A549 (cell line): ENCODE results near the gene PIGB. TPM values are rescaled to one million over a fixed set of nuclear protein-coding genes. Genes with fewer than 3 reads are reported as not detected.
"Not testable (repeated sequence)": the region's sequence is repeated elsewhere in the genome, so short reads cannot be mapped to it uniquely, and the experiment has no call there.

Experiments
- ATAC-seq, 2 experiments: fragments of 200-7000 bp in 1 of 2; fragments of >200 bp in 1 of 2; cut with Nextera tagmentation in 1 of 2; cut with Tn5 transposase in 1 of 2; 3 replicates each; pipeline versions ENCODE4 v1.8.0 to v1.9.1; 2018 to 2020; ENCODE audit warnings: mild to moderate bottlenecking in 1 of 2, moderate library complexity in 1 of 2
- CTCF ChIA-PET: fragments of 300-600 bp; sonication (Branson Sonifier 250); formaldehyde crosslinking; extraction: SDS; loops from one replicate; lab custom pipeline; 2021; ENCODE audit warnings: antibody characterized with exemption, inconsistent platforms; lab: Yijun Ruan, JAX
- POLR2A ChIA-PET: fragments of 350-600 bp; formaldehyde crosslinking; extraction: SDS; loops from one replicate; lab custom pipeline; 2021; ENCODE audit warnings: antibody characterized with exemption, inconsistent platforms; lab: Yijun Ruan, JAX
- DNase-seq, 2 experiments: peaks; one replicate each; pipeline versions ENCODE4 v3.0.0 to v3.0.0-alpha.2; 2011 to 2016; ENCODE audit warnings: low read depth in 1 of 2, low spot score in 1 of 2
- FAIRE-seq: peaks from 2 replicates; lab custom pipeline; 2011; peaks lifted over from hg19 to GRCh38; lab: Jason Lieb, UNC
- H3K27ac ChIP-seq, 2 experiments: fragments of >200 bp; sonication (Bioruptor Twin); formaldehyde crosslinking; 3 replicates each; pipeline ENCODE4 v1.5.1; 2016 to 2017
- H3K4me1 ChIP-seq: fragments of >200 bp; sonication (Bioruptor Twin); formaldehyde crosslinking; 3 replicates; pipeline ENCODE4 v1.6.1; 2016
- H3K4me2 ChIP-seq: fragments of >200 bp; sonication (Bioruptor Twin); formaldehyde crosslinking; 3 replicates; pipeline ENCODE4 v1.6.1; 2016
- H3K4me3 ChIP-seq: fragments of >200 bp; sonication (Bioruptor Twin); formaldehyde crosslinking; 3 replicates; pipeline ENCODE4 v1.5.1; 2016
- H3K9me3 ChIP-seq: fragments of >200 bp; sonication (Bioruptor Twin); formaldehyde crosslinking; 3 replicates; pipeline ENCODE4 v1.6.1; 2016
- BCL3 ChIP-seq: fragments of >200 bp; sonication (Bioruptor Twin); formaldehyde crosslinking; IDR thresholded peaks from 3 replicates; pipeline ENCODE4 v1.6.1; 2016
- CHD4 ChIP-seq: fragments of 200-600 bp; sonication (generic); IDR thresholded peaks from 2 replicates; pipeline ENCODE4 v1.6.1; 2016; ENCODE audit warnings: antibody characterized with exemption, mild to moderate bottlenecking, borderline replicate concordance
- E2F6 ChIP-seq: IDR thresholded peaks from 2 replicates; pipeline ENCODE4 v1.6.1; 2012; ENCODE audit warnings: low read depth, borderline replicate concordance
- EHF ChIP-seq: fragments of 250-450 bp; sonication (Bioruptor Pico); IDR thresholded peaks from 2 replicates; pipeline ENCODE4 v1.5.0; 2020; ENCODE audit warnings: mild to moderate bottlenecking
- ESRRA ChIP-seq: fragments of 150-350 bp; IDR thresholded peaks from 2 replicates; pipeline ENCODE4 v1.6.1; 2014; ENCODE audit warnings: mild to moderate bottlenecking, low read length, borderline replicate concordance
- FOXS1 ChIP-seq: fragments of 250-450 bp; sonication (Bioruptor Pico); IDR thresholded peaks from 2 replicates; pipeline ENCODE4 v1.5.0; 2020; ENCODE audit warnings: mild to moderate bottlenecking, moderate library complexity
- HOXB5 ChIP-seq: fragments of 250-450 bp; sonication (Bioruptor Pico); IDR thresholded peaks from 2 replicates; pipeline ENCODE4 v1.5.0; 2020; ENCODE audit warnings: mild to moderate bottlenecking, moderate library complexity
- KDM1A ChIP-seq: fragments of 200-600 bp; sonication (generic); IDR thresholded peaks from 2 replicates; pipeline ENCODE4 v1.6.1; 2016; ENCODE audit warnings: low read depth, mild to moderate bottlenecking
- KDM5A ChIP-seq: fragments of 200-600 bp; sonication (generic); IDR thresholded peaks from 2 replicates; pipeline ENCODE4 v1.6.1; 2016; ENCODE audit warnings: antibody characterized with exemption, mild to moderate bottlenecking
- MAFK ChIP-seq: fragments of 450-650 bp; IDR thresholded peaks from 2 replicates; pipeline ENCODE4 v1.6.1; 2014; ENCODE audit not compliant: partially characterized antibody
- MAZ ChIP-seq: fragments of 150-350 bp; IDR thresholded peaks from 2 replicates; pipeline ENCODE4 v1.6.1; 2014; ENCODE audit warnings: antibody characterized with exemption, low read depth, low read length, borderline replicate concordance
- MYC ChIP-seq: IDR thresholded peaks from 2 replicates; pipeline ENCODE4 v1.6.1; 2012; ENCODE audit warnings: mild to moderate bottlenecking, inconsistent platforms, low read length, improper control_type of control experiment, borderline replicate concordance
- NFE2L2 ChIP-seq: fragments of 150-350 bp; conservative IDR thresholded peaks from 2 replicates; pipeline ENCODE4 v1.6.1; 2014; ENCODE audit warnings: low read length
- NPAS2 ChIP-seq: fragments of 250-450 bp; sonication (Bioruptor Pico); IDR thresholded peaks from 2 replicates; pipeline ENCODE4 v1.8.0; 2022; ENCODE audit warnings: mild to moderate bottlenecking, moderate library complexity, borderline replicate concordance
- RAD21 ChIP-seq, 2 experiments: fragments of >200 bp in 1 of 2; sonication (Bioruptor Twin) in 1 of 2; formaldehyde crosslinking in 1 of 2; IDR thresholded peaks in 1 of 2; conservative IDR thresholded peaks in 1 of 2; 2 replicates in 1 of 2; 3 replicates in 1 of 2; pipeline ENCODE4 v1.6.1; 2012 to 2018; ENCODE audit warnings: inconsistent platforms in 1 of 2
- RCOR1 ChIP-seq: fragments of 150-350 bp; IDR thresholded peaks from 2 replicates; pipeline ENCODE4 v1.6.1; 2014; ENCODE audit warnings: antibody characterized with exemption, low read length, low read depth
- RNF2 ChIP-seq: fragments of 200-600 bp; sonication (generic); IDR thresholded peaks from 2 replicates; pipeline ENCODE4 v1.6.1; 2016; ENCODE audit warnings: low read depth, mild to moderate bottlenecking, antibody characterized with exemption, moderate library complexity, borderline replicate concordance
- SMC3 ChIP-seq: fragments of >200 bp; sonication (Bioruptor Twin); formaldehyde crosslinking; IDR thresholded peaks from 3 replicates; pipeline ENCODE4 v1.6.1; 2018; ENCODE audit warnings: inconsistent platforms
- SREBF2 ChIP-seq: fragments of 450-650 bp; IDR thresholded peaks from 2 replicates; pipeline ENCODE4 v1.6.1; 2014; ENCODE audit warnings: mild to moderate bottlenecking, moderate library complexity
- TFCP2L1 ChIP-seq: fragments of 250-450 bp; sonication (Bioruptor Pico); IDR thresholded peaks from 2 replicates; pipeline ENCODE4 v1.5.0; 2021; ENCODE audit warnings: mild to moderate bottlenecking
- TP53 ChIP-seq: fragments of 250-450 bp; sonication (Bioruptor Pico); IDR thresholded peaks from 2 replicates; pipeline ENCODE4 v1.5.0; 2021; ENCODE audit warnings: mild to moderate bottlenecking, moderate library complexity
- ZFP36 ChIP-seq: fragments of 450-650 bp; IDR thresholded peaks from 2 replicates; pipeline ENCODE4 v1.6.1; 2014; ENCODE audit warnings: borderline replicate concordance; ENCODE audit not compliant: partially characterized antibody
- ZNF302 ChIP-seq: fragments of 250-450 bp; sonication (Bioruptor Pico); IDR thresholded peaks from 2 replicates; pipeline ENCODE4 v1.9.0; 2021; ENCODE audit warnings: inconsistent platforms, mild to moderate bottlenecking, moderate library complexity
- WGBS: methylation state at CpG from one replicate; pipeline ENCODE4 v1.1.6; 2017; ENCODE audit errors: missing lambda C conversion rate; 5-methylcytosine and 5-hydroxymethylcytosine counted together
- polyA plus RNA-seq, 4 experiments: library from polyadenylated mRNA; depleted of rRNA in 3 of 4; stranded (reverse); fragments of >200 nt; fragmentation: RNase III in 1 of 4; extraction: RNeasy Plus Mini Kit Qiagen cat#74134 plus additional on column Dnase treatment in 1 of 4; gene quantifications; 2 replicates in 3 of 4; 3 replicates in 1 of 4; pipeline ENCODE4 v1.2.3, GENCODE V29; 2011 to 2017
- TF ChIP-seq, protein P1 (sequence below): fragments of >200 bp; sonication (Bioruptor Twin); formaldehyde crosslinking; IDR thresholded peaks from 3 replicates; pipeline ENCODE4 v1.5.1; 2016
- TF ChIP-seq, protein P2 (sequence below): IDR thresholded peaks from 2 replicates; pipeline ENCODE4 v1.6.1; 2012
- TF ChIP-seq, protein P3 (sequence below): fragments of >200 bp; sonication (Bioruptor Twin); formaldehyde crosslinking; IDR thresholded peaks from 2 replicates; pipeline ENCODE4 v1.6.1; 2016

Gene PIGB
- polyA plus RNA-seq, 2 of the 4 experiments (the other 2 are of a cell fraction) = 21.5 to 43.3 TPM

- Histone ChIP-seq H3K4me1 (peaks cover 4% of the 10 kb centered on the region; the same call in 1 of the 3 replicates), H3K27ac (peak overlapping the region; percentile 83 to 88)
- FAIRE-seq (no peak), ATAC-seq (peak; percentile 87 to 94)
- WGBS = 24% methylated on average over 17 of the region's 17 CpGs
- POLR2A ChIA-PET = no interaction called here
- TF ChIP-seq, protein P1, sequence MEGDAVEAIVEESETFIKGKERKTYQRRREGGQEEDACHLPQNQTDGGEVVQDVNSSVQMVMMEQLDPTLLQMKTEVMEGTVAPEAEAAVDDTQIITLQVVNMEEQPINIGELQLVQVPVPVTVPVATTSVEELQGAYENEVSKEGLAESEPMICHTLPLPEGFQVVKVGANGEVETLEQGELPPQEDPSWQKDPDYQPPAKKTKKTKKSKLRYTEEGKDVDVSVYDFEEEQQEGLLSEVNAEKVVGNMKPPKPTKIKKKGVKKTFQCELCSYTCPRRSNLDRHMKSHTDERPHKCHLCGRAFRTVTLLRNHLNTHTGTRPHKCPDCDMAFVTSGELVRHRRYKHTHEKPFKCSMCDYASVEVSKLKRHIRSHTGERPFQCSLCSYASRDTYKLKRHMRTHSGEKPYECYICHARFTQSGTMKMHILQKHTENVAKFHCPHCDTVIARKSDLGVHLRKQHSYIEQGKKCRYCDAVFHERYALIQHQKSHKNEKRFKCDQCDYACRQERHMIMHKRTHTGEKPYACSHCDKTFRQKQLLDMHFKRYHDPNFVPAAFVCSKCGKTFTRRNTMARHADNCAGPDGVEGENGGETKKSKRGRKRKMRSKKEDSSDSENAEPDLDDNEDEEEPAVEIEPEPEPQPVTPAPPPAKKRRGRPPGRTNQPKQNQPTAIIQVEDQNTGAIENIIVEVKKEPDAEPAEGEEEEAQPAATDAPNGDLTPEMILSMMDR = peak; percentile 98
- TF ChIP-seq RAD21 (conservative IDR thresholded peaks at IDR 0.05 in 1 of 2, IDR thresholded peaks at IDR 0.05 in 1 of 2) = peak; percentile 92 to 99
- no peak for TF ChIP-seq ZFP36
- TF ChIP-seq TFCP2L1 (CRISPR knock-in tag) = no peak
- no peak for TF ChIP-seq EHF (CRISPR knock-in tag)
- TF ChIP-seq SMC3 = peak; percentile 97
- no peak; the same call in 1 of the 2 replicates for TF ChIP-seq E2F6
- TF ChIP-seq KDM5A = 0 out of 2 replicates have a peak, but pooled peaks have one; percentile 30
- TF ChIP-seq, protein P2, sequence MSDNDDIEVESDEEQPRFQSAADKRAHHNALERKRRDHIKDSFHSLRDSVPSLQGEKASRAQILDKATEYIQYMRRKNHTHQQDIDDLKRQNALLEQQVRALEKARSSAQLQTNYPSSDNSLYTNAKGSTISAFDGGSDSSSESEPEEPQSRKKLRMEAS = peak; percentile 70
- no peak for TF ChIP-seq NPAS2
- no peak for TF ChIP-seq TP53 (CRISPR knock-in tag)
- TF ChIP-seq, all 56 proteins: peak for 5
- DNase-seq = peak; percentile 81 to 86
- peak overlapping the region; percentile 78 for H3K4me2 ChIP-seq
- CTCF ChIA-PET = interaction anchor here (0.5 to 5.4 kb wide), 33 partner anchors 9 to 299 kb away, joined by 3 to 135 read pairs (median 4); partner anchors contain the start of genes PIGB, PIGBOS1 and RSL24D1
- no peaks in the 10 kb centered on the region for H3K9me3 ChIP-seq
- H3K4me3 ChIP-seq = peak overlapping the region; percentile 83
Measured at GRCh38 chr15:55290528-55291057, 28.4 kb upstream of the PIGB start.

- TF ChIP-seq RNF2 = no peak
- no peak for TF ChIP-seq SMC3
- TF ChIP-seq SREBF2 = no peak
- no peak for TF ChIP-seq NFE2L2
- ChIA-PET POLR2A (no interaction called here), CTCF (interaction anchor here (0.8 to 2.6 kb wide), 3 partner anchors 9 to 81 kb away, joined by 3 to 8 read pairs (median 6); no protein-coding TSS in a partner anchor)
- Histone ChIP-seq H3K4me3 (no peak overlapping the region), H3K9me3 (no peaks in the 10 kb centered on the region), H3K4me1 (no peaks in the 10 kb centered on the region), H3K27ac (no peak overlapping the region), H3K4me2 (no peak overlapping the region)
- DNase-seq (no peak), ATAC-seq (peak; percentile 36 to 39; a peak in 2 of 6 replicates), FAIRE-seq (no peak)
Measured at GRCh38 chr15:55297315-55297714, 21.7 kb upstream of the PIGB start.

DNA sequence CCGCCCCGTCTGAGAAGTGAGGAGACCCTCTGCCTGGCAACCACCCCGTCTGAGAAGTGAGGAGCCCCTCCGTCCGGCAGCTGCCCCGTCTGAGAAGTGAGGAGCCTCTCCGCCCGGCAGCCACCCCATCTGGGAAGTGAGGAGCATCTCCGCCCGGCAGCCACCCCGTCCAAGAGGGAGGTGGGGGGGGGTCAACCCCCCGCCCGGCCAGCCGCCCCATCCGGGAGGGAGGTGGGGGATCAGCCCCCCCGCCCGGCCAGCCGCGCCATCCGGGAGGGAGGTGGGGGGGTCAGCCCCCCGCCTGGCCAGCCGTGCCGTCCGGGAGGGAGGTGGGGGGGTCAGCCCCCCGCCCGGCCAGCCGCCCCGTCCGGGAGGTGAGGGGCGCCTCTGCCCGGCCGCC lies 16.2 kb upstream of the PIGB start:
- H3K4me2 ChIP-seq, H3K4me3 ChIP-seq, H3K4me1 ChIP-seq, DNase-seq, POLR2A ChIA-PET, FAIRE-seq, CTCF ChIA-PET, H3K9me3 ChIP-seq, ATAC-seq, H3K27ac ChIP-seq: not testable (repeated sequence)
- WGBS = no CpG with 5 or more reads among the region's 32 CpGs

DNA sequence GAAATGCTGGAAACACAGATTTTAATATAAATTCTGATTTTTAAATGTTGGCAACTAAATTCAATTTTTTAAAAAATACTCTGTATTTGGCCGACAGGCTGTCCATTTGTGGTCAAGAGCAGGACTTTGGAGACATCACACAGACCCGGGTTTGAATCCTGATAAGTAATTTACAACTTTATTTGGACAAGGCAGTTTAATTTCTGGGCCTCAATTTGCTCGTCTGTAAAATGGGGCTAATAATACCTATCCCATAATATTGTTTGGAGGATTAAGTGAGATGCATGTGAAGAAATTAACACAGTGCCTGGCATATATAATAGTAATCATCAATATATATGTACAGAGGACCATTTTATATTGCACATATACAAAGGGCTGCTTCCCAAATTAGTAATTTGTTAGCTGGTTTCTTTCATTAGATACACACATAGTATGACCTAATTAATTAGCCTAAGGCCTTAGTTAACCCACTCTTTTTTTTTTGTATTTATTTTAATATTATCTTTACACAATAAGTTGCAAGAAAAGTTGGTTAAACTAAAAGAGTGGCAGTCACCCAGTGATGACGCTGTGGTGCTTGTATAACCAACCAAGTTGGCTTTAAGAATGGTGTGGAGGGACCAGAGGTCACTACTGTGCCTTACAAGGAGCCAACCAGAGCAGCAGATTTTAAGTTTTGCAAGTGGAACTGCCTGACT lies 665 bp downstream of the PIGB start:
- peak overlapping the region; percentile 72 for H3K4me2 ChIP-seq
- H3K27ac ChIP-seq = peak overlapping the region; percentile 85 to 90
- POLR2A ChIA-PET = interaction anchor here (0.6 to 2.2 kb wide), 8 partner anchors 12 to 123 kb away, joined by 3 to 42 read pairs (median 6); partner anchors contain the start of genes CCPG1, PIERCE2 and RSL24D1
- 38% methylated on average over 4 of the region's 4 CpGs for WGBS
- peaks cover 21% of the 10 kb centered on the region for H3K4me1 ChIP-seq
- peak in 1 of 2 experiments; percentile 29 for DNase-seq
- H3K4me3 ChIP-seq = peak overlapping the region; percentile 62
- FAIRE-seq = no peak
- ATAC-seq = no peak
- no peaks in the 10 kb centered on the region for H3K9me3 ChIP-seq
- CTCF ChIA-PET = interaction anchor here (1.0 to 2.5 kb wide), 7 partner anchors 15 to 120 kb away, joined by 3 to 14 read pairs (median 4); partner anchors contain the start of genes CCPG1 and PIERCE2
- TF ChIP-seq, protein P3, sequence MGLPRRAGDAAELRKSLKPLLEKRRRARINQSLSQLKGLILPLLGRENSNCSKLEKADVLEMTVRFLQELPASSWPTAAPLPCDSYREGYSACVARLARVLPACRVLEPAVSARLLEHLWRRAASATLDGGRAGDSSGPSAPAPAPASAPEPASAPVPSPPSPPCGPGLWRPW = no peak
- no peak for TF ChIP-seq ZNF302 (CRISPR knock-in tag)
- TF ChIP-seq ESRRA = no peak
- TF ChIP-seq MAZ = no peak
- no peak for TF ChIP-seq HOXB5
- TF ChIP-seq MAFK = no peak
- peak; percentile 95 for TF ChIP-seq CHD4
- no peak for TF ChIP-seq BCL3
- TF ChIP-seq FOXS1 (CRISPR knock-in tag) = no peak
- no peak for TF ChIP-seq MYC
- TF ChIP-seq KDM1A = peak; percentile 98
- peak; percentile 85; the same call in 1 of the 2 replicates for TF ChIP-seq RCOR1
